SU-DHL-6 (cell line): ENCODE data around the gene CYP4A22.

ENCODE experiments used
- CTCF ChIP-seq: fragments of 200-600 bp; sonication (generic); IDR thresholded peaks from one replicate; pipeline ENCODE4 v1.5.1; 2017; ENCODE audit warnings: antibody characterized with exemption, mild to moderate bottlenecking, low read length, moderate library complexity; ENCODE audit not compliant: insufficient read depth, poor library complexity, severe bottlenecking
- EZH2phosphoT487 ChIP-seq: fragments of 200-600 bp; sonication (generic), shearing (Covaris generic); conservative IDR thresholded peaks from 2 replicates; pipeline ENCODE4 v1.6.1; 2018; ENCODE audit warnings: mild to moderate bottlenecking, antibody characterized with exemption, low read length, moderate library complexity, mixed read lengths

- TF ChIP-seq CTCF: no peak
- TF ChIP-seq EZH2phosphoT487: no peak
These were observed 57.1 kb downstream of the CYP4A22 start for GRCh38 chr1:47194311-47194710.
